GM19328 (cell line): Measurements from ENCODE around the gene LCA5L.

Experiments
- ATAC-seq: cut with Tn5 transposase; IDR thresholded peaks from one replicate; pipeline ENCODE4 v1.9.1; 2021; ENCODE audit warnings: mild to moderate bottlenecking, moderate library complexity; ENCODE audit not compliant: unreplicated experiment

Gene LCA5L

DNA sequence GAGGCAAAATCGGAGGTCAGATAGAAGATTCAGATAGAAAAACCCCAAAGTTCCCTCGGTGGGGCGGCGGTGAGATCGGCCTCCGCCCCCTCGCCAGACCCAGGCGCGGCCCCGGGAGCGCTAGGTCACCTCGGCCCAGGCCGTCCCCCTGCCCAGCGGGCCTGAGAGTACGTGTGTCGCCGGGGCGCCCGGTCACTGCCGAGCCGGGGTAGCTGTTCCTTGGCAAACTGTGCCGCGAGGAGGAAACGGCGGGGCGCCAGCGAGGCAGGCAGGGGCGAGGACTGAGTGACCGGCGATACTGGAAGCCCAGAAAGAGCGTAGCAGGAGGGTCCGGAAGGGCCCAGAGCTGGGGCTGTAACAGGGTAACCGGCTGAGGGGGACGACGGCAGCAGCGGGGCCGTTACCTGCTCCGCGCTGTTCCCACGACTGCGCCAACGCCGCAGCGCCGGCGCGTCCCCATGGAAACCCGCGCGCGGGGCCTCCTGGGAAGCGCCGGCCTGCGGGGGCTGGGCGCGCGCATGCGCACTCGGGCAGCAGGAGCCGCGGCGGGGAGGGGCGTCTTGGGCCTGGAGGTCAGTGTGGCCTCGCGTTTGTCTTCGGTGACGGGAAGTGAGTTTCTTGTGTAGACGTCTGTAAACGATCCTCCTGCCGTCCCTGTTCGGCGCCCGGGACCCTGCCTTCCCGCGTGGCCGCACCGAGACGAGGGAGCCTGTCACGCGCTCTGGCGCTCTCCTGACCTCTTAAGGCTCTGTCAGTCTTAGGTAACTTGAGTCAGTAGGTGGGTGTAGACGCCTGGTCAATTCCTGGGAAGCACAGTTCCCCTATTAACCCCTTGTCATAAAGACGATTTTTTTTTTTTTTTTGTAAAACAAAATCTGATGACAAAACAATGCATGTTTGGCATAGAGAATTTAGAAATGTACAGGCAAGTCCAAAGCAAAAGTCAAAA, at the start of gene LCA5L:
Gene LCA5L (minus strand): TSS at position 458 of the 949 bp plus-strand sequence. CDS start 17,285 bp downstream, outside the sequence.
- peak; percentile 89 for ATAC-seq

DNA sequence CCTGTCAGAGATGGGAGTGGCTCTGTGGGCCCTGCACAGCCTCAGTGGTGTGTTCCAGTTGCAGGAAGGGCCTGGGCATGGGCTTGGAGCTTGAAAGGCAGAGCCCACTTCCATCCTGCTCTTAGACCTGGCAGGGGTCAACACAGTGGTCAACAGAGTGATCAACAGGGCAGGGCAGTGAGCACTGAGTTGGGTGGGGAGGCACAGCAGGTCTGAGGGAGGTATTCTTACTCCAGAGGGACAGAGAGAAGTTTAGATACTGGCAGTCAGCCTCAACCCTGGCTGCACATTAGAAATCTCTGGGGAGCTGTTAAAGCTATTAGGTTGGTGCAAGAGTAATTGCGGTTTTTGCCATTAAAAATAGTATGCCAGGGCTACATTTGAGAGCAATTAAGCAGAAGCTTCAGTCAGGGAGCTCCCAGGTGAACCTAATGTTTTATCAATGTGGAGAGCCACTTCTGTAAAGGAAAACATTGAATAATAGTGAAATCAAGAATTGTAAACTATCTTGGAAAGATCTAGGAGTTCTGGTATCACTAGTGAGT, 43.9 kb upstream of the LCA5L start:
- ATAC-seq: no peak

DNA sequence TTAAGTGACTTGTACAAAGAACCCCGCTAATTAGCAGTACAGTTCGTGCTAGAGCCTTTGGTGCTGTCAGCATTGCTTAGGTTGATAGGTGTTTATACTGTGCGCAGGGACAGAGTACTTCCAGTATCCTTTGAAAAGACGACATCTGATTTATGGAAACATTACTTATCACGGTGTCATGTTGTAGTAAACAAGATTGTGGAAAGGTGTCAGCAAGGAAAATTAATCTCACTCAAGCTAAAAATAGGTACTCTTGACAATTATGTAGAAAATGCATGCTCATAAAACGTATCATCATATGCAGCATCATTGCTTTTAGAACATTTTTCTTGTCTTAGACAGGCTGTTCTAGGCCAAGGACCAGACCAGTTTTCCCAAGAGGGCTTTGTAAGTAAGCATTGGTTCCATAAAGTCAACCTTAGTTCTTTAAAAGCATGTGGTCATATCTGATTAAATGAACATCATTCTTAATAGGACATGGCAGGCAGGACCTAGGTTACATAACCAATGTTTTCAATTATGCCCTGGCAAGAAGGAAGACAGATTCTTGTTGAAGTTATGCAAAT, 39.2 kb upstream of the LCA5L start:
- no peak for ATAC-seq

DNA sequence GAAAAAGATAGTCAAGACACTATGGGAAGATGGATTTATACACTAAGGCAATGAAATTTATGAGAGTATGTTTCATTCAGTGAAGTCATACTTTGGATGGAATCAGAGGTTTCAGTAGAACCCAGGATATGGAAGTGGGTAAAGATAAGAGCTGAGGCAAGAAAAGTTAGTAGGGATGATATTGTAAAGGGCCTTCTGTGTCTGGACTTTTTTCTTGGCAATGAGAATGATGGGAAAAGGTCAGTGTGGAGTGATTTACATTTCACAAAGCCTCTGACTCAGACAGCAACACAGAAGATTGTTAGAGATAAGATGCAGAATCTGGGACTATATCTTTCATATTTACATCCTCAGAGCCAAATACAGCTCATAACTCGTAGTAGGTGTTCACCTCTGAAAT, 38.3 kb upstream of the LCA5L start:
- ATAC-seq: no peak

DNA sequence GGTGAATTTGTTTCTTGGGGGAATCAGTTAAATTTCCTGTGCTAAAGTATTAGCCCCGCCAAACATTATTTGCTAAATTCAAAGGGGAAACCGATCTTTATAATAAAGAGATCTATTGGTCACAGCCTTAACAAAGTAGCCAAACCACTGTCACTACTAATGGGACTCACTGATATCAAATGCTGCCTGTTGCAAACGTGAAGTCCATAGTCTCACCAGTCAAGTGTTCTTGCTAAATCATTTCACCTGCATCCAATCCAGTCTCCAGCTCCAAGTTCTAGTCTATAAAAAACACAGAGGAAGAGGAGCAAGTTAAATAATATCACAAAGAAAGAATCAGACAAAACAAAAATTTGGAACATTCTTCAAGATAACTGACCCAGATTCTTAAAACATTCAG, 36.3 kb upstream of the LCA5L start:
- no peak for ATAC-seq

DNA sequence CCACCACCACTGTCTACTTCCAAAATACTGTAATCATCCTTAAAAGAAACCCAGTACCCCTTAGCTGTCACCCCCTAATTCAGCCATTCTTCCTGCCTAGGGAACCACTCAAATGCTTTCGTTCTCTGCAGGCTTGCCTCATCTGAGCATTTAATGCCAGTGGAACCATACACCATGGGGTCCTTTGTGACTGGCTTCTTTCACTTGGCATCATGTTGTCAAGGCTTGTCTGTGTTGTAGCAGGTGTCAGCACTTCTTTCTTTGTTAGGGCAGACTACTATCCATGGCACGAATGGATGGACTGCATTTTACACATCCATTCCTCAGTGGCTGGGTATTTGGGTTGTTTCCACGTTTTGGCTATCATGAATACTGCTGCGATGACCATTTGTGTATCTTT, 34.7 kb upstream of the LCA5L start:
- no peak for ATAC-seq

DNA sequence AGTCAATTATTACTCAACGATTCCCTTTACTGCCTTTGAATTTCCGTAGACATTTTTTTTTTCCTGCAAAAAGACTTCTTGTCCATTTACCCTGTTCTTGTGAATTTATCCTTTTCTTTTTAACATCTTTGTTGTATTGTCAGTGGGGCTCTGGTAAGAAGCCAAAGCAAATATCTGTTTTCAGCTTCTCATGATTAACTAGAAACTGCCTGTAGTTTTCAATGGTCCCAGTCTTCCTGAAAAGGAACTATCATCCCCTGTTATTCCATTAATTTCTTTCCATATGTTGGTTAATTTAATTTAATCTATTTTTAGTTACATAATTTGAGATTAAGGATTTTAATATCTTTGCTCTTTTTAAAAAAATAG, 34.2 kb upstream of the LCA5L start:
- ATAC-seq: no peak

DNA sequence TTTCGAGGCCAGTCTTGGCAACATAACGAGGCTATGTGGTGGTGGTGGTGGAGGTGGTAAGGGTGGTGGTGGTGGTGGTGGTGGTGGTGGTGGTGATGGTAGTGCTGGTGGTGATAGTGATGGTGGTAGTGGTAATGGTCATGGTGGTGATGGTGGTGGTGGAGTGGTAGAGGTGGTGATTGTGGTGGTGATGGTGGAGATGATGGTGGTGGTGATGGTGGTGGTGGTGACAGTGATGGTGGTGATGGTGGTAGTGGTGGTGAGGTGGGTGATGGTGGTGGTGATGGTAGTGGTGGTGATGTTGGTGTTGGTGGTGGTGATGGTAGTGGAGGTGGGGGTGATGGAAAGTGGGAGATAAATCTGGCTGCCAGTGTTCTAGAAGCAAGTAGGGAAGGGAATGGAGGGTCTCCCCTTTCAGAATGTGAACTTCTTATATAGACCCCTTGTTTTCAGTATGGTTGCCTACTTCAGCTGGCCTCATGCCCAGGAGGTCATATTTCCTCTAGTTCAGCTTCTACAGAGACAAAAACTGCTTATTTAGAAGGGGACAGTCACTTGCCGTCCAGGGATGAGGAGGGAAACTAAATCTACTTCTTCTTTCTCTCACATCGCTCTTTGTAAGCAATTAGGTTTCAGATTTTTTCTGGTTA, 33.7 kb upstream of the LCA5L start:
- ATAC-seq: no peak

DNA sequence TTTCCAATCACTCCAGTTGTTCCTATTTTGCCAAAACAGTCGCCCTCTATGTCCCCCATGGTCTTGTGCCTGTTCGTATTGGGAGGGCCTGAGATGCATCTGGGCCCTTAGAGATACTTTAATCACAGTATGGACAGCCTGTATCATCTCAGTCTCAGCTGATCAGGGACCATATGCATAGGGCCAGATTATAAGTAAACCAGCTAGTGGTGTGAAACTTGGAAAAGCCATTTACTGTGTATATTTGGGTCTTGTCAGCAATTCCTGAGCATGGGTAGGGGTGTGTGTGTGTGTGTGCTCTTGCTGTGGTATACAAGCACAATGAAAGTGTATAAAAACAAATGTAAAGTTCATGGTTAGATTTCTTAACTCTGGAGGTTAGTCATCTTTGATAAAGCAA, 29.0 kb upstream of the LCA5L start:
- ATAC-seq: no peak

DNA sequence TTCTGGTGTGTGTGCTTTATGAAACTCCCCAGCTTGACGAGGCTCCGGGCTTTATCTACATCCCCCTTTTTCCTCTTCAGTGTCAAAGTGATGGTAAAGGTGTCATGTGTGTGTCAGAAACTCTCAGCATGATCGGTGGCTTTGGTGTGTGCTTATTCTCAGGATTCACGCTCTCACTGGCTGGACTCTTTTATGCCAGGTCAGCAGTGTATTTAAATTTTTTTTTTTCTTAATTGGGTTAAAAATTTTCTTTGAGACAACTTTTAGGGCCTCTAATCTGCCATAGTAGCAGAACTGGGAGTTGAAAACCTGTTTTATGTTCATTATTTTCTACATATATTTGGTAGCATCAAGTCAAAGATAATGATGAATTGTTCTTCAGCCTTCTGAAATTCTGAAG, 27.2 kb upstream of the LCA5L start:
- ATAC-seq: no peak

DNA sequence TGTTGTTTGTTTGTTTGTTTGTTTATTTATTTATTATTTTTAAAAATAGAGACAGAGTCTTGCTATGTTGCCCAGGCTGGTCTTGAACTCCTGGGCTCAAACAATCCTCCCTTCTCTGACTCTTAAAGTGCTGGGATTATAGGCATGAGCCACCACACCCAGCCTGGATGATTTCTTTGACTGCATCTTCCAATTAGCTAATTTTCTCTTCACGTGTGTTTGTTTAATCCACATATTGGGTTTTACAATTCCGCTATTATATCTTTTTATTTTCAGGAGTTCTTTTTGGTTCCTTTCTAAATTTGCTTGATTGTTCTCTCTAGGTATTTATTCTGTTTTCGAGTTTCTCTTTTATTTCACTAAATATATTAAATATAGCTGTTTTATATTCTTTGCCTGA, 26.0 kb upstream of the LCA5L start:
- no peak for ATAC-seq

DNA sequence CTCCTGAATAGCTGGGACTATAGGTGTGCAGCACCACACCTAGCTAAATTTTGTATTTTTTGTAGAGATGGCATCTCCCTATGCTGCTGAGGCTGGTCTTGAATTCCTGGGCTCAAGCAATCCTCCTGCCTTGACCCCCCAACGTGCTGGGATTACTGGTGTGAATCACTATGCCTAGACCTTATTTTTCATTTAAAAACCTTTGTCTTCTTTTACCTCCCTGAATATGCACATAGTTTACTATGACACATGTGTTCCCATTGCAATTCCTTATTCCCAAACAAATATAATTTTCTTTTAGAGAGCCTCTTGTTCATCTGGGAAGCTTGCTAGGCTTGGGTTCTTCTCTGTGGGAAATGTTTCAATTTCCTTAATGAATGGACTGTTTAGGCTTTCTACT, 23.0 kb upstream of the LCA5L start:
- no peak for ATAC-seq

DNA sequence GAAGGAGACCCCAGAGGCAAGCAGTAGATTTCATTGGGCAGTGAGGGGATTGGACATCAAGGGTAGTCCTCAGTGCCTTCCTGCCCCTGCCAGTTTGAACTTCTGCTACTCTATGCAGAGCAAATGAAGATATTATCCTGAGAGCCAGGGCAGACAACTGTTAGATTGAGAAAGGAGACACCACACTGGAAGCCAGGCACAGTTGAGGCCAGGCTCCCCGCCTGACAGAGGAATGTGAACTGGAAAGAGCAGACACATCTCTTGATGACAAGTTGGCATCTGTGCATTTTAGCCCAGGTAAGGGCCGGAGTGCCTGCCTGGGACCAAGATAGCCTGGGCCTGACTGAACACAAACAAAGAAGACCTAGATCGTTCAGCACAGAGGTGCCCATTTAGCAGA, 22.2 kb upstream of the LCA5L start:
- no peak for ATAC-seq

DNA sequence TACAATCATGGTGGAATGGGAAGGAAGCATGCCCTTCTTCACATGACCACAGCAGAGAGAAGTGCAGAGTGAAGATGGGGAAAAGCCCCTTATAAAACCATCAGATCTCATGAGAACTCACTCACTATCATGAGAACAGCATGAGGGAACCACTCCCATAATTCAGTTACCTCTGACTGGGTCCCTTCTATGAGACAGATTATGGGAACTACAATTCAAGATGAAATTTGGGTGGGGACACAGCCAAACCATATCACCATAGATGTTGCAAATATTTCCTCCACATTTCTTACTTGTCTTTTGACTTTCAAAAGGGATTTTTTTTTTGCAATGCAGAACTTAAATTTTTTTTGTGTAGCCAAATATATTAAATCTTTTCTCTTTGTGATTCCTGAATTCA, 21.0 kb upstream of the LCA5L start:
- ATAC-seq: no peak

DNA sequence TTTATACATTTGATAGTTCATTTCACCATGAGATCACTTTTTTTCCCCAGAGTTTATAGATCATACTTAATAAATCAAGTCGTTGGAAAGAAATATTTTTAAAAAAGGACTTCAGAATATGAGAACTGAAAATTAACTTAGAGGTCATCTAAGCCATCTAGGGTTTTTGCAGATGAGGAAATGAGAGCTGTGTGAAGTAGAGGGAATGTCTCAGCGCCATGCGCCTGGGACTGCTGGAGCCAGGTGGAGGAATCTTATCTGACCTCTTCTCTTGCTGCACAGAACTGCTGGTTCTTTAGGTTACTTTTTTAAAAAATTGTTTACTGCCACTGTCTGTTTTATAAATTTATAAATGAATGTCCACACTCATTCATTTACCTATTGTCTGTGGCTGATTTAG, 17.7 kb upstream of the LCA5L start:
- ATAC-seq: no peak

DNA sequence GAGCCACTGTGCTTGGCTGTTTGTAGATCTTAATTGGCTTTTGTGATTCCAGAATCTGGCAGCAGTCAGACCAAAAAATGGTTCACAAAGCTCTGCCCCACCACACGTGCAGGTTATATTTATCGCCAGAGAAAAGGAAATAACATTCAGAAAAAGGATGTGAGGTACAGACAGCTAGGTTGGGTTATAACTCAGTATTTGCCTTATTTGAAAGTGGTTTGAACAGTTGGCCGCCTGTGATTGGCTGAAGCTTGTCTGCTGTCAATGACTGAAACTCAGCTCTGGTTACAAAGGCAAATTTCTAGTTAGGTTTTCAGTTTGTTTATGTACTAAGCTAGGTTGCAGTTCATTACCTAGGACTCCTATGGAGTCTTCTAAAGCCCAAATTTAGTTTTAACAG, 15.8 kb upstream of the LCA5L start:
- ATAC-seq: no peak

DNA sequence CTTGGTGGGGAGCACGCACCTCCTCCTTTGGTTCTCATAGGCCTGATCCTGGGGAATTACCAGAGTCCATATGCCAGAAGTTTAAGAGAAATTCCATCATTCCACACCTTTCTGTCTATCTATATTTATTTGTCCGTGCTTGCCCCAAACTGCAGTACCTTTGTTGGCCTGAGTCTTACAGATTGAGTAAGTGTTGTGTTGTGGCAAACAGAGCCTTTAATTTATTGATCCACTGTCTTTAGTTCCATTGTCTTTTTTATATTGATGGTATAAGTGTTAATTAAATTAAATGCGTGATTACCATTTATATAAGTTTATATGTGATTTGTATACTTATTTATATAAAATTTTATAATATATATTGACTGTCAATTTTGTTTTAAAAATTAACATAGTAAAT, 11.1 kb upstream of the LCA5L start:
- no peak for ATAC-seq

DNA sequence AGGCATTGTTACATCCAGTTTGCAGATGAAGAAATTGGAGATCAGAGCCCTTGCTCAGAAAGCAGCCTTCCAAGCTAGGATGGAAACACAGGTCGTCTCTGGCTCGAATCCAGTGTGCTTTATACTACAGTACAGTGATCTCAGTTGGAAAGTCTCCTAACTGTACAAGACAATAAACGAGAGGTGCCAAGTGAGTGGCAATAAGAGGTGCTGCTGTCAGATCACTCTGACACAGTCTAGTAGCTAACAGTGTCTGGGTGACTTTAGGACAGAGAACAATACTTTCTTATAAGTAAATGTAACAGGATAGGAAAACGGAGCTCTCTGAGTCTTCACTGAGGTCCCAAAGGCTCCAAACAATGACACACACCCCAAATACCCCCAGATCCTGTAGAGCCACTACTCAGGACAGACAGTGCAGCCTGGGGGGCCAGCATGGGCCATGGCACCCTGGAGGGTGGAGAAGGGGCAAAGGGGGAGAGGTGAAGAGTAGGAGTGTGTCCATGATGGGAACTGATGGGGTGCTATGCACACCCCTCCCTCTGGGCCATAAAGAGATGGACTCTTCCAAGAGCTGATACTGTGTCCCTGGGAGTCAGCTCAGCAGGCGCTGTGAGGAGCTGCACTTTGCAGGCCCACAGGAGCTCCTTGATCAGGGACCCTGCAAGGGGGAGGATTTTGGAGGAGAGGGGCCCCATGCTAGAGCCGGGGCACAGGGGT, 9.5 kb upstream of the LCA5L start:
- ATAC-seq: no peak

DNA sequence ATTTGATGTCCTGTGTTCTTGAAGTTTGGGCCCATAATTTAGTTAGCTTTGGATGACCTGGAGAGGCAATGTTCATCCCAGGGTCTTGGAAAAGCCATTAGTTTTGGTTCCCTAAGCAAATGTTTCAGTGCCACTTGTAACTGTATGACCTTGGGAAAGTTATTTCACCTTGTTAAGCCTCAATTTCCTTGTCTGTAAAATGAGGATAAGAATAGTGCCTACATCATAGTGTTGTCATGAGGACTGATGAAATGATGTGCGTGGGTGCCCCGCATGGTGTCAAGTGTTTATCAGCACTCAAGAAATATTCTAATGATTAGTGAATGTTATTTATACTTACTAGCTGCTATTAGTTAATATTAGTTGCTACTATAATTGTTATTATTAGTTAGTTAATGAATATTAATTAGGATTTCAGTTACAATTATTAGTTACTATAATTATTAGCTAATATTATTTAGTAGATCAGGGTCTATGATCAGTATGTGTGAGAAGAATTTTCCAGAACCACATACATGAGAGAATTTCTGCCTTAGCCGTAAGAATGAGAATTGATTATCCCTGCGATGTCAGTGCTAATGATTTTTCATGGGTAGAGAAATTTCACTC, 8.1 kb upstream of the LCA5L start:
- no peak for ATAC-seq

DNA sequence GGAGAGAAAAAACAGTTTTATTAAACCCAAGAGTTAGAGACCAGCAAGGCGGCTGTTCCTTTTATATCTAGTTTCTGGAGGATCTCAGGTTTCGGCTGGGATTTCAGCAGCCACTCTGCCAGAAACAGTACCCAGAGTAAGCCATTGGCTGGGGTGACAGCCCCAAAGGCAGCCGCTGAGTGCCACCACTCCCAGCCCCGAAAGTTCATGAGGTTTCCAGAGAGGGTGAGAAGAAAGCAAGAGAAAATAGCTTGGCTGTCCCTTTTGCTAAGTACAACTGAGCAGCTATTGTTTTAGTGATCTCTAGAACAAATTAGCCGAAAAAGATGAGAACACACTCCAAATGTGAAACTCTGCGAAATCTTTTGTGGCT, 7.4 kb upstream of the LCA5L start:
- ATAC-seq: no peak
